AG10803 (cell line): ENCODE measurements around the gene CMPK1.

Source experiments
- DNase-seq: peaks from one replicate; pipeline ENCODE4 v3.0.0; 2010; ENCODE audit warnings: low read depth
- H3K4me3 ChIP-seq: 2 replicates; pipeline ENCODE4 v1.5.1; 2011; ENCODE audit warnings: mild to moderate bottlenecking, low read length, control low read depth
- CTCF ChIP-seq: conservative IDR thresholded peaks from 2 replicates; pipeline ENCODE4 v1.5.1; 2011; ENCODE audit warnings: mild to moderate bottlenecking, low read length, control low read depth, inconsistent platforms

Gene CMPK1

GRCh38 chr1:47371016-47371517, 37.5 kb downstream of the CMPK1 start:
- TF ChIP-seq CTCF = no peak
- no peak for DNase-seq
- no peak overlapping the region for H3K4me3 ChIP-seq

- H3K4me3 ChIP-seq = no peak overlapping the region
- no peak for TF ChIP-seq CTCF
- DNase-seq = no peak
Measured at GRCh38 chr1:47374501-47374900, 40.9 kb downstream of the CMPK1 start.

GRCh38 chr1:47378147-47378546, 44.6 kb downstream of the CMPK1 start:
- no peak for TF ChIP-seq CTCF
- no peak for DNase-seq

GRCh38 chr1:47380699-47381098, 47.1 kb downstream of the CMPK1 start:
- no peak overlapping the region for H3K4me3 ChIP-seq
- no peak for TF ChIP-seq CTCF
- no peak for DNase-seq

More at GRCh38 chr1:47378147-47378546, 44.6 kb downstream of the CMPK1 start:
- no peak overlapping the region for H3K4me3 ChIP-seq

GRCh38 chr1:47382399-47382983, 48.9 kb downstream of the CMPK1 start:
- DNase-seq = no peak
- H3K4me3 ChIP-seq = no peak overlapping the region
- no peak for TF ChIP-seq CTCF

GRCh38 chr1:47384083-47384482, 50.5 kb downstream of the CMPK1 start:
- TF ChIP-seq CTCF = no peak
- DNase-seq = no peak
- H3K4me3 ChIP-seq = no peak overlapping the region

- no peak overlapping the region for H3K4me3 ChIP-seq
- no peak for DNase-seq
- TF ChIP-seq CTCF = no peak
Measured at GRCh38 chr1:47385020-47385419, 51.4 kb downstream of the CMPK1 start.
